ENCODE data around the gene TBR1.

DNA sequence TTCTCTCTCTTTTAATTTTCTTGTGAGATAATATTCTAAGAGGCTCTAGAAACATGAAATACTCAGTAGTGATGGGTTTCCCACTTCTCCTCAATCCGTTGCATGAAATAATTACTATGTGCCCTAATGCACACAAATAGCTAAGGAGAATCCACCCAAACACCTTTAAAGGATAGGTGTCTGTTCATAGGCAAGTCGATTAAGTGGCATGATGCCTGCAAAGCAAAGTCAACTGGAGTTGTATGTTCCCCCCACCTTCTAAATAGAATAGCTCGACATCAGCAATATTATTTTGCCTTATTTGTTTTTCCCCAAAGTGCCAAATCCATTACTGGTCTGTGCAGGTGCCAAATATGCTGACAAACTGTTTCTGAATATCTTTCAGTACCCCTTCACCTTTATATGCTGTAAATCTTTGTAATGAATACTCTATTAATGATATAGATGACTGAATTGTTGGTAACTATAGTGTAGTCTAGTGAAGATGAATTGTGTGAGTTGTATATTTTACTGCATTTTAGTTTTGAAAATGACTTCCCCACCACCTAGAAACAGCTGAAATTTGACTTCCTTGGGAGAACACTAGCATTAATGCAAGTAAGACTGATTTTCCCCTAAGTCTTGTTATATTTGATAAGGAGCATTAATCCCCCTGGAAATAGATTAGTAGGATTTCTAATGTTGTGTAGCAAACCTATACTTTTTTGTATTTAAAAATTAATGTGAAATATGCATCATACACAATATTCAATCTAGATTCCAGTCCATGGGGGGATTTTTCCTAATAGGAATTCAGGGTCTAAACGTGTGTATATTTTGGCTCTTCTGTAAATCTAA is 9.0 kb downstream of the TBR1 start:
- TF ChIP-seq, protein P1, sequence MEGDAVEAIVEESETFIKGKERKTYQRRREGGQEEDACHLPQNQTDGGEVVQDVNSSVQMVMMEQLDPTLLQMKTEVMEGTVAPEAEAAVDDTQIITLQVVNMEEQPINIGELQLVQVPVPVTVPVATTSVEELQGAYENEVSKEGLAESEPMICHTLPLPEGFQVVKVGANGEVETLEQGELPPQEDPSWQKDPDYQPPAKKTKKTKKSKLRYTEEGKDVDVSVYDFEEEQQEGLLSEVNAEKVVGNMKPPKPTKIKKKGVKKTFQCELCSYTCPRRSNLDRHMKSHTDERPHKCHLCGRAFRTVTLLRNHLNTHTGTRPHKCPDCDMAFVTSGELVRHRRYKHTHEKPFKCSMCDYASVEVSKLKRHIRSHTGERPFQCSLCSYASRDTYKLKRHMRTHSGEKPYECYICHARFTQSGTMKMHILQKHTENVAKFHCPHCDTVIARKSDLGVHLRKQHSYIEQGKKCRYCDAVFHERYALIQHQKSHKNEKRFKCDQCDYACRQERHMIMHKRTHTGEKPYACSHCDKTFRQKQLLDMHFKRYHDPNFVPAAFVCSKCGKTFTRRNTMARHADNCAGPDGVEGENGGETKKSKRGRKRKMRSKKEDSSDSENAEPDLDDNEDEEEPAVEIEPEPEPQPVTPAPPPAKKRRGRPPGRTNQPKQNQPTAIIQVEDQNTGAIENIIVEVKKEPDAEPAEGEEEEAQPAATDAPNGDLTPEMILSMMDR (IDR thresholded peaks at IDR 0.05): no peak
- TF ChIP-seq POLR2A (IDR thresholded peaks at IDR 0.05): no peak
